Caco-2 (cell line): ENCODE data around the gene AADACL4. TPM values are rescaled to one million over a fixed set of nuclear protein-coding genes. Genes with fewer than 3 reads are reported as not detected.

Experiments
- BruUV-seq: library from RNA; stranded (reverse); fragments of 400-500 nt; replicated peaks from 2 replicates; lab custom pipeline; 2021; lab: Mats Ljungman, UMichigan
- CTCF ChIA-PET: fragments of 300-600 bp; sonication (Branson Sonifier 250); formaldehyde crosslinking; loops from one replicate; lab custom pipeline; 2022; ENCODE audit warnings: antibody characterized with exemption; lab: Charles Lee
- POLR2A ChIA-PET: fragments of 300-600 bp; sonication (Branson Sonifier 250); formaldehyde crosslinking; loops from one replicate; lab custom pipeline; 2022; ENCODE audit warnings: antibody characterized with exemption; lab: Charles Lee
- DNase-seq, 2 experiments: peaks; one replicate each; pipeline versions ENCODE4 v3.0.0 to v3.0.0-alpha.2; 2020 to 2022
- H3K27me3 ChIP-seq: replicated peaks from 2 replicates; pipeline ENCODE4 v1.6.0; 2011; ENCODE audit warnings: low read length; ENCODE audit not compliant: control insufficient read depth, insufficient read depth
- H3K36me3 ChIP-seq: 2 replicates; pipeline ENCODE4 v1.5.1; 2011; ENCODE audit warnings: low read length; ENCODE audit not compliant: control insufficient read depth, insufficient read depth
- H3K4me1 ChIP-seq: fragments of 250-450 bp; sonication (Bioruptor Pico); 2 replicates; pipeline ENCODE4 v1.5.1; 2020; ENCODE audit warnings: mild to moderate bottlenecking
- H3K4me3 ChIP-seq: 2 replicates; pipeline ENCODE4 v1.5.1; 2011; ENCODE audit warnings: low read depth, mild to moderate bottlenecking, control low read depth, low read length
- H3K9me3 ChIP-seq: fragments of 250-450 bp; sonication (Bioruptor Pico); 2 replicates; pipeline ENCODE4 v1.5.1; 2020; ENCODE audit warnings: mild to moderate bottlenecking, moderate library complexity
- H3K27ac Mint-ChIP-seq: one replicate; pipeline ENCODE4 v1.8.0; 2022; ENCODE audit warnings: mixed read lengths; ENCODE audit not compliant: unreplicated experiment
- H3K27me3 Mint-ChIP-seq: one replicate; pipeline ENCODE4 v1.8.0; 2022; ENCODE audit warnings: mixed read lengths; ENCODE audit not compliant: insufficient read depth, unreplicated experiment
- H3K36me3 Mint-ChIP-seq: one replicate; pipeline ENCODE4 v1.8.0; 2022; ENCODE audit warnings: mild to moderate bottlenecking, mixed read lengths; ENCODE audit not compliant: insufficient read depth, unreplicated experiment
- H3K4me1 Mint-ChIP-seq: one replicate; pipeline ENCODE4 v1.8.0; 2022; ENCODE audit warnings: low read depth, mixed read lengths; ENCODE audit not compliant: unreplicated experiment
- H3K4me3 Mint-ChIP-seq: one replicate; pipeline ENCODE4 v1.8.0; 2022; ENCODE audit warnings: mild to moderate bottlenecking, moderate library complexity, mixed read lengths; ENCODE audit not compliant: unreplicated experiment
- H3K9me3 Mint-ChIP-seq: one replicate; pipeline ENCODE4 v1.8.0; 2022; ENCODE audit warnings: mixed read lengths; ENCODE audit not compliant: unreplicated experiment
- intact Hi-C: fragments of 100-400 bp; cut with micrococcal nuclease; formaldehyde crosslinking; loops from one replicate; pipeline ENCODE4 v1.10.0; 2022; ENCODE audit not compliant: unreplicated experiment
- total RNA-seq: library from RNA; stranded (reverse); gene quantifications from 2 replicates; pipeline ENCODE4 v1.2.3, GENCODE V29; 2022
- TF ChIP-seq, protein P1 (sequence below), 2 experiments: fragments of 200-600 bp in 1 of 2; IDR thresholded peaks; 1 replicate in 1 of 2; 2 replicates in 1 of 2; pipeline versions ENCODE4 v1.5.1 to v1.8.0; 2011 to 2022; ENCODE audit warnings: antibody characterized with exemption in 1 of 2, control low read depth in 1 of 2, inconsistent platforms in 1 of 2, low read depth in 1 of 2, low read length in 1 of 2, mild to moderate bottlenecking in 1 of 2, moderate library complexity in 1 of 2; ENCODE audit not compliant: insufficient read depth in 1 of 2, severe bottlenecking in 1 of 2, unreplicated experiment in 1 of 2

The AADACL4 gene
- total RNA-seq, 1 experiment from 2014 or later, result not detected

DNA sequence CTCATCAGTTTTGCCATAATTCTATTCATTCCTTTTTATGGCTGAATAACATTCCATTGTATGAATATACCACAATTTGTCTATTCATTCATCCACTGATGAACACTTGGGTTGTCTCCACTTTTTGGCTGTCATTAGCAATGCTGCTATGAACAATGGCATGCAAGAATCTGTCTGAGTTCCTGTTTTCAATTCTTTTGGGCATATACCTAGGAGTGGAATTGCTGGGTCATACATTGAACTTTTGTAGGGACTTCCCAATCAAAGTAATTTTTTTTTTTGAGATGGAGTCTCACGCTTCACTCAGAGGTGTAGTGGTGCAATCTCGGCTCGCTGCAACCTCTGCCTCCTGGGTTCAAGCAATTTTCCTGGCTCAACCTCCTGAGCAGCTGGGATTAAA lies 34.9 kb downstream of the AADACL4 start:
- H3K36me3 Mint-ChIP-seq, result no peaks in the 10 kb centered on the region
- no peak overlapping the region for H3K27ac Mint-ChIP-seq
- intact Hi-C loops, result no loop called here
- ChIA-PET POLR2A (no interaction called here), CTCF (no interaction called here)
- H3K27me3 ChIP-seq, result no peaks in the 10 kb centered on the region
- H3K9me3 ChIP-seq, result 0 out of 2 replicates have a peak, but pooled peaks cover 3% of the 10 kb centered on the region
- no peaks in the 10 kb centered on the region for H3K4me1 ChIP-seq
- H3K27me3 Mint-ChIP-seq, result peaks cover 4% of the 10 kb centered on the region
- TF ChIP-seq, protein P1, sequence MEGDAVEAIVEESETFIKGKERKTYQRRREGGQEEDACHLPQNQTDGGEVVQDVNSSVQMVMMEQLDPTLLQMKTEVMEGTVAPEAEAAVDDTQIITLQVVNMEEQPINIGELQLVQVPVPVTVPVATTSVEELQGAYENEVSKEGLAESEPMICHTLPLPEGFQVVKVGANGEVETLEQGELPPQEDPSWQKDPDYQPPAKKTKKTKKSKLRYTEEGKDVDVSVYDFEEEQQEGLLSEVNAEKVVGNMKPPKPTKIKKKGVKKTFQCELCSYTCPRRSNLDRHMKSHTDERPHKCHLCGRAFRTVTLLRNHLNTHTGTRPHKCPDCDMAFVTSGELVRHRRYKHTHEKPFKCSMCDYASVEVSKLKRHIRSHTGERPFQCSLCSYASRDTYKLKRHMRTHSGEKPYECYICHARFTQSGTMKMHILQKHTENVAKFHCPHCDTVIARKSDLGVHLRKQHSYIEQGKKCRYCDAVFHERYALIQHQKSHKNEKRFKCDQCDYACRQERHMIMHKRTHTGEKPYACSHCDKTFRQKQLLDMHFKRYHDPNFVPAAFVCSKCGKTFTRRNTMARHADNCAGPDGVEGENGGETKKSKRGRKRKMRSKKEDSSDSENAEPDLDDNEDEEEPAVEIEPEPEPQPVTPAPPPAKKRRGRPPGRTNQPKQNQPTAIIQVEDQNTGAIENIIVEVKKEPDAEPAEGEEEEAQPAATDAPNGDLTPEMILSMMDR (IDR thresholded peaks at IDR 0.05; ENCODE audit: insufficient read depth in 1 of 2, low read depth in 1 of 2, low read length in 1 of 2, severe bottlenecking in 1 of 2, unreplicated experiment in 1 of 2), result no peak
- no peaks in the 10 kb centered on the region for H3K36me3 ChIP-seq
- no peaks in the 10 kb centered on the region for H3K9me3 Mint-ChIP-seq
- BruUV-seq, result no TSS peak
- H3K4me3 ChIP-seq, result no peak overlapping the region
- no peak overlapping the region for H3K4me3 Mint-ChIP-seq
- no peaks in the 10 kb centered on the region for H3K4me1 Mint-ChIP-seq
- no peak for DNase-seq

- no peak overlapping the region for H3K4me3 ChIP-seq
- no peak overlapping the region for H3K4me3 Mint-ChIP-seq
- no peaks in the 10 kb centered on the region for H3K36me3 ChIP-seq
- H3K27me3 ChIP-seq, result no peaks in the 10 kb centered on the region
- H3K27me3 Mint-ChIP-seq, result peaks cover 2% of the 10 kb centered on the region
- no peaks in the 10 kb centered on the region for H3K36me3 Mint-ChIP-seq
- TF ChIP-seq, protein P1 (IDR thresholded peaks at IDR 0.05; ENCODE audit: insufficient read depth in 1 of 2, low read depth in 1 of 2, low read length in 1 of 2, severe bottlenecking in 1 of 2, unreplicated experiment in 1 of 2), result no peak
- H3K9me3 Mint-ChIP-seq, result no peaks in the 10 kb centered on the region
- POLR2A ChIA-PET, result no interaction called here
- no peaks in the 10 kb centered on the region for H3K9me3 ChIP-seq
- no peak overlapping the region for H3K27ac Mint-ChIP-seq
- CTCF ChIA-PET, result no interaction called here
- no peaks in the 10 kb centered on the region for H3K4me1 Mint-ChIP-seq
- intact Hi-C loops, result no loop called here
- DNase-seq, result no peak
- BruUV-seq, result no TSS peak
- H3K4me1 ChIP-seq, result no peaks in the 10 kb centered on the region
Measured at GRCh38 chr1:12690156-12690555, 46.3 kb downstream of the AADACL4 start.

DNA sequence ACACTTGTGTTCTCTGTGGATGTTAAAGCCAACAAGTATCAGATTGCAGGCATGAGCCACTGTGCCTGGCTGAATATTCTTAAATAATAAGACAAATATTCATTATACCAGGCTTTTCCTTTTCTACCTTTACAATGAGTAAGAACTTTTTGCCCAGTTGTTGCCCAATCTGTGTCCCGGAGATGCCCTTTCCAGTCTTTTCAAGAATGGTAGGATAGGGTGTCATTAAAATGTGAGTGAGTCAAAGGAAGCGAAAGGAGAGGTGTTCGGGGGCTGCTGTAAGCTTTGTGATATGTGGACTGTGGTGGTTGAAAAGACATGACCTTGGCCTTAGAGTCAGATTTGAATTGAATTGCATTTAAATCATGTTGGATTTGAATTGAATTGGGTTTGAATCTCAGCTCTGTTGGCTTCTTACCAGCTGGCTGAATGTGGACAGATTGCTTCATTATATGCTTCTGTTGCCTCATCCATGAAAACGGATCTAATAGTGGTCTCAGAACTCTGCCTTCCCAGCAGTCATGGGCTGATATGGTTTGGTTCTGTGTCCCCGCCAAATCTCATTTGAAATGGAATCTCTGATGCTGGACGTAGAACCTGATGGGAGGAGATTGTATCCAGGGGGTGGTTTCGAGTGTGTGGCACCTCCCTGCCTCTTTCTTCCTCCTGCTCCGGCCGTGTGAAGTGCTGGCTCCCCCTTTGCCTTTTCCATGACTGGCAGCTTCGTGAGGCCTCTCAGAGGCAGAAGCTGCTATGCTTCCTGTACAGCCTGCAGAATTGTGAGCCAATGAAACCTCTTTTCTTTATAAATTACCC lies 49.3 kb downstream of the AADACL4 start:
- H3K27me3 ChIP-seq, result no peaks in the 10 kb centered on the region
- Mint-ChIP-seq H3K4me1 (no peaks in the 10 kb centered on the region), H3K27me3 (peaks cover 2% of the 10 kb centered on the region), H3K27ac (no peak overlapping the region), H3K9me3 (no peaks in the 10 kb centered on the region), H3K36me3 (no peaks in the 10 kb centered on the region), H3K4me3 (no peak overlapping the region)
- intact Hi-C loops, result no loop called here
- no peaks in the 10 kb centered on the region for H3K36me3 ChIP-seq
- no peaks in the 10 kb centered on the region for H3K9me3 ChIP-seq
- TF ChIP-seq, protein P1 (IDR thresholded peaks at IDR 0.05; ENCODE audit: insufficient read depth in 1 of 2, low read depth in 1 of 2, low read length in 1 of 2, severe bottlenecking in 1 of 2, unreplicated experiment in 1 of 2), result no peak
- ChIA-PET CTCF (no interaction called here), POLR2A (no interaction called here)
- no peak overlapping the region for H3K4me3 ChIP-seq
- no peaks in the 10 kb centered on the region for H3K4me1 ChIP-seq
- no TSS peak for BruUV-seq
- DNase-seq, result no peak
